GM18508 (cell line): ENCODE results near the gene OR51S1.
"Not testable (repeated sequence)": the region's sequence is repeated elsewhere in the genome, so short reads cannot be mapped to it uniquely, and the experiment has no call there.

ENCODE experiments used
- ATAC-seq: cut with Tn5 transposase; IDR thresholded peaks from one replicate; pipeline ENCODE4 v1.9.1; 2021; ENCODE audit warnings: moderate number of reproducible peaks; ENCODE audit not compliant: insufficient read depth, unreplicated experiment

The OR51S1 gene

DNA sequence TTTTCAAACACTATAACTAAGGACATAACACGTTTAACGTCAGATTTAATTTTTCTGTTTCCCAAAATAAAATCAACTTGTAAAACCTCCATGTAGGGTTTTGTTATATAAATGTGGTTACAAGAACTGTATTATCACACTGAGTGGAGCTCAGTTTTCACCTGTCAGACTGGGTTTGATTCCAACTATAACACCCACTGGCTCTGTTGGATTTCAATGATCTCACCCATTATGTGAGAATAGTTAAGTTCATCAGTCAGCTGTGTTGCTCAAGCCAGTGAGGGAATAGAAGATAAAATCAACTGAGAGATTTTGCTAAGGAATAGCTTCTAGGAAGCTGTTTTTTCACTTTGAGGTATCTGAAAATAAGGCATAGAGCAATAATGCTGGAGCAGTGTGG is 39.8 kb downstream of the OR51S1 start:
- no peak for ATAC-seq

DNA sequence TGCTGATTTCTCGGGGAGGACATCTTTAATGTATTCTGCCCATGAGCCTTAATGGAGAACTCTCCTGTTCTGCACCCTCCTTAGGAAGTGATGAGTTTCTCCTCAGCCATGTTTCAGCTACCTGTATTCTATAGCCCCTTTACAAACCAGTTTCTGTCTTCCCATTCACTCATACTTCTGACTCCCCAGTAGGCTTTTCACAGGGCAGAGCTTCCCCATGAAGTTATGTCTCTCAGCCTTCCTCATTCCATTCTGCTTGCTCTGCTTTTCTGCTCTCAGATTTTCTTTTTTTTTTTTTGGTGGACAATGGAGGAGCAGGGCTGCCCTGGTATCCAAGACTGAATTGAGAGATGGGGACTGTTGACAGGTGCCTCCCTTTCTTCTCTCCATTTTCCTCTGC is 40.5 kb downstream of the OR51S1 start:
- no peak for ATAC-seq

DNA sequence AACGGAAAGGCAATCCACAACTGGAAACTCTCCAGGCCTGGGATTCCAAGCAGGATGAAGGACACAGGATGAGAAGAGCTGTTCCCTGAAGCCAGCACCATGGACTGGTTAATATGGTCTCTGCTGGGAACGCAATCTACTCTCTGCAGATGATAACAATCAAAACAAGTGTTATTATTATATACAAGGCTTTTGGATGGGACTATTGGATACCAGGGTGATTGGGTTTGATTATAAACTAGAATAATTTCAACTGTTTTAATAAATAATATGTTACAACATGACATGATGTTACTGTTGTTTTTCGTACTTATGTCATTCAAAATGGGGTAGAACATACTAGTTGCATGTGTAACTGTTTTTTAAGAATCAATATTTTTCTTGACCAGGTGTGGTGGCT is 44.7 kb downstream of the OR51S1 start, which contains the start of gene OR52R1:
Gene OR52R1 (minus strand): TSS at position 101 of the 400 bp plus-strand sequence. CDS start 0 bp downstream, at position 101.
- ATAC-seq = no peak

DNA sequence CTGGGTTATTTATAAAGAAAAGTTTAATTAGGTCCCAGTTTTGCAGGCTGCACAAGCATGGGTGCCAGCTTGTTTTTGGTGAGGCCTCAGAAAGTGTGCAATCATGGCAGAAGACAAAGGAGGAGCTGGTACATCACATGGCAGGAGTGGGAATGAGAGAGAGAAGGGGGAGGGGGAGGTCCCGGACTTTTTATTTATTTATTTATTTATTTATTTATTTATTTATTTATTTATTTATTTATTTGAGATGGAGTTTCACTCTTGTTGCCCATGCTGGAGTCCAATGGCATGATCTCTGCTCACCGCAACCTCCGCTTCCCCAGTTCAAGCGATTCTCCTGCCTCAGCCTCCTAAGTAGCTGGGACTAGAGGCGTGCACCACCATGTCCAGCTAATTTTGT is 47.7 kb downstream of the OR51S1 start:
- not testable (repeated sequence) for ATAC-seq

DNA sequence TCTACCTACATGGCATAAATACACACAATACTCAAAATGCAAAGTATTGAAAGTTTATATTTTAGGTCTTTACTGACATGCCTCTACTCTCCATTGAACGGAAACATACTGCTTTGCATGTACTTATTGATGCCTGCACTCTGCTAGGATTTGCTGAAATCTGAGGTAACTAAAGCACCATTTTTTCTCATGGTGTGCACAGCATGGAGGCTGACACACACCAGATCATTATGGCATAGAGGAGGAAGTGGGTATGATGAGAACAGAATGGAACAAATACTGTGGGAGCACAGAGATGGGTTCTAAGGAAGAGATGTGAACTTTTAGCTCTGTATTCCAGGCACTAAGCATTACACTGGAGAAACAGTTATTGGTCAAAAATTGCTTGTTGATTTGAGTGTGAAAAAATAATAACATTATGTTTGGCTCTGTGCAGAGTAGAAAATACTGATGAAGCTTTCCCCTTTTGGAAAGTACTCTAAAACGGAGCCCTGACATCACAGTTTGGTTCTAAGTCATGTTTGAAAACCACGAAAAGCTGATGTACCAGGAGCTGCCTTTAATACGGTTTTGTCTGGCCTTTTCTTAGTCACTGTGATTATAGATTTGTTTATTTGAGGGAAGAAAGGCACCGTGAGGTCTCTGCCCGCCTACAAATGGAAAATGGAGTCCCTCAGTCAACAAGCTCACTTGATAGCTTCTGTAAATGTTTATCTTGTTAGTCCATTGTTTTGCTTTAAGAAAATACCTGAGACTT is 50.4 kb downstream of the OR51S1 start:
- ATAC-seq = no peak
